ENCODE results near the gene FOXD3.

FOXD3 gene

GRCh38 chr1:63362578-63362977, 40.2 kb downstream of the FOXD3 start:
- FAIRE-seq, result no peak

GRCh38 chr1:63363014-63363413, 40.6 kb downstream of the FOXD3 start:
- FAIRE-seq, result no peak

GRCh38 chr1:63366908-63367214, 44.5 kb downstream of the FOXD3 start:
- FAIRE-seq, result no peak

GRCh38 chr1:63367215-63368103, 45.1 kb downstream of the FOXD3 start, which contains the start of gene ALG6:
TSS of gene ALG6 (plus strand) at chr1:63367627. CDS start at chr1:63370978, 3,351 bp downstream.
- FAIRE-seq, result no peak

GRCh38 chr1:63368131-63368530, 45.8 kb downstream of the FOXD3 start:
- FAIRE-seq, result no peak

Measured in A204.1 (cell line).